ENCODE results near the gene SLC8A2.

GRCh38 chr19:47476438-47476972 lies 4.8 kb upstream of the SLC8A2 start:
- TF ChIP-seq ZFX (IDR thresholded peaks at IDR 0.05; ENCODE audit: borderline replicate concordance) (no peak), CTCF (IDR thresholded peaks at IDR 0.05) (no peak)

Measured in 22Rv1 (cell line).